PFSK-1 (cell line): ENCODE results near the gene MRPL1.

Experiments used
- FOXP2 ChIP-seq: optimal IDR thresholded peaks from 2 replicates; pipeline ENCODE3; 2011; ENCODE audit warnings: borderline replicate concordance, control low read depth, inconsistent platforms; ENCODE audit not compliant: insufficient read depth; ENCODE audit errors: extremely low read length, extremely low read depth
- POLR2AphosphoS5 ChIP-seq: IDR thresholded peaks from 2 replicates; pipeline ENCODE4 v1.6.1; 2012; ENCODE audit warnings: low read depth, mild to moderate bottlenecking, control low read depth, low read length, moderate library complexity
- REST ChIP-seq, 2 experiments: IDR thresholded peaks; 2 replicates each; pipeline versions ENCODE4 v1.6.1 to v1.8.0; 2011 to 2012; ENCODE audit warnings: low read depth in 2 of 2, low read length in 2 of 2, control low read depth in 1 of 2, inconsistent platforms in 1 of 2, mild to moderate bottlenecking in 1 of 2, moderate library complexity in 1 of 2; ENCODE audit not compliant: insufficient read depth in 1 of 2
- SIN3A ChIP-seq: IDR thresholded peaks from 2 replicates; pipeline ENCODE4 v1.6.1; 2012; ENCODE audit warnings: mild to moderate bottlenecking, low read length, moderate library complexity, borderline replicate concordance; ENCODE audit not compliant: insufficient read depth
- TAF1 ChIP-seq: IDR thresholded peaks from 2 replicates; pipeline ENCODE4 v1.6.1; 2012; ENCODE audit warnings: low read length, control low read depth, borderline replicate concordance; ENCODE audit not compliant: insufficient read depth

The MRPL1 gene

DNA sequence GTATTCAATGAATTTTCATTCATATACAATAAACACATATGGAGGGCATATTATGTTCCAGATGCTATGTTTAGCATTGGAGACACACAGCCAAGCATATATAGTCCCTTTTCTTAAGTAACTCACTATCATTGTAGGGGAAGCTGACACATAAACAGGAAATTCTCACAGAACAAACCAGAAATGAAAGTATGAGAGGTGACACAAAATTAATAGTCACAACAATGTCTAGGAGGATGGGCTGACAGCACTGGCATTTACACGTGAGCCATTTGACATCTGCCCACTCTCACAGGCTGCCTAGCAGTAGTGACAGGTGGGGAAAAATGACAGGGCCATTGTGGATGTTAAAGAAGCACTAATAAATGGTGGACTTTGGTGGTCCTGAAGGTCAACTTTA is 40.9 kb upstream of the MRPL1 start:
- no peak for TF ChIP-seq REST (IDR thresholded peaks at IDR 0.05; ENCODE audit: insufficient read depth in 1 of 2, low read depth in 2 of 2, low read length in 2 of 2)
- no peak for TF ChIP-seq TAF1
- TF ChIP-seq SIN3A, result no peak
- no peak for TF ChIP-seq FOXP2
- TF ChIP-seq POLR2AphosphoS5, result no peak

DNA sequence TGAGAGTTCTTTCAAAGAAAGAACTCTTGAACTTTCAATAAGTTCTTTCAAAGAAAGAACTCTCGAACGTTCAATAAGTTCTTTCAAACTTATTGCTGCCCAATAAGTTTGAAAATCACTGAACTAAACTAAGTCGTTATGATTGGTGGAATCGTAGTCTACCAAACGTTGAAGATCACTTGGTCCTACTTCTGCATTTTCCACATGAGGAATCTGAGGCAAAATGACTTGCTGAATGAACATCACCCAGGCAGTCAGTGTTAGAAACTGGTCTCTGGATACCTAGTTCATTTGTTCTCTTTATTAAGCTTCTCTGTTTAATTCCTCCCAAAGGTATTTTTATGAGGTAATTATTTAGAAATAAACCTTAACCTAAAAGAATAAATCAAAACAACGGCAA is 36.4 kb upstream of the MRPL1 start:
- no peak for TF ChIP-seq TAF1
- TF ChIP-seq FOXP2, result no peak
- no peak for TF ChIP-seq SIN3A
- TF ChIP-seq POLR2AphosphoS5, result no peak
- TF ChIP-seq REST (IDR thresholded peaks at IDR 0.05; ENCODE audit: insufficient read depth in 1 of 2, low read depth in 2 of 2, low read length in 2 of 2), result no peak

DNA sequence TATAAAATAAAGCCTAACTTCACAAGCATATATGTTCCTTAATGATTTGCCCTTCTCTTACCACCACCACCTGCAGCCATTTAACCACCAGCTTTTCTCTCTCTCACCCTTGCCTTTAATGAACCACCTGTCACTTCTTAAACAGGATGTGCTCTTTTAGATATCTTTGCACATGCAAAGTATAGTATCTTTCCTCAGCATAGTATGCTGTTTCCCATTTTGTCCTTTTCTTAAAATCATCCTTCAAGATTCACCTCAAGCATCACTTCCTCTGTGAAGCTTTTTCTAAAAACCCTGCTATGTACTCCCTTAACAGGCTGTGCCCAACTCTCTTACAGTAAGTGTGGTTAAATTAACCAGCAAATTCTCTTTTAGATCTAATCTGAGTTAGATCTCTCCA is 35.3 kb upstream of the MRPL1 start:
- TF ChIP-seq REST (IDR thresholded peaks at IDR 0.05; ENCODE audit: insufficient read depth in 1 of 2, low read depth in 2 of 2, low read length in 2 of 2), result no peak
- TF ChIP-seq SIN3A, result no peak
- TF ChIP-seq FOXP2, result no peak
- TF ChIP-seq POLR2AphosphoS5, result no peak
- no peak for TF ChIP-seq TAF1

- TF ChIP-seq REST (IDR thresholded peaks at IDR 0.05; ENCODE audit: insufficient read depth in 1 of 2, low read depth in 2 of 2, low read length in 2 of 2) (no peak), SIN3A (no peak), TAF1 (no peak)
Measured at GRCh38 chr4:77833126-77833724, 29.4 kb upstream of the MRPL1 start.

DNA sequence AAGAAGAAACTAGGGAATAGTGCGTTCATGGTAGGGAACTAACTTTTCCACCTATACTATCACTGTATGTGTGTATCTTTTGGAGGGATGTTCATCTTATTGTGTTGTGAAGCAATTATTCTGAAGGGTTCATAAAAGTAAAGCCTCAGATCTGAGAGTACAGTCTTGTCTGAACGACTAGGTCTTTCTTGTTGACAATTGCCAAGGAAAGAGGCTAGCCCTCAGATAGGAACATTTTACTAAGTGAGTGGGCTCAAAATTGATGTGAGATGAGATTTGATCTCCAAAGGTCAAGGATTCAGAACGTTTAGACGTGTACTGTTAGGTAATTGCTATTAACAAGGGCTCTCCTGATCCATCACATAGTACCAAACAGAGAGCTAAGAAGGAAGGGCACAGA is 28.2 kb upstream of the MRPL1 start:
- TF ChIP-seq TAF1, result no peak
- TF ChIP-seq FOXP2, result no peak
- no peak for TF ChIP-seq SIN3A
- no peak for TF ChIP-seq REST (IDR thresholded peaks at IDR 0.05; ENCODE audit: insufficient read depth in 1 of 2, low read depth in 2 of 2, low read length in 2 of 2)
- no peak for TF ChIP-seq POLR2AphosphoS5
